IPS-11a (cell line): ENCODE measurements around the gene ETDB.
"Not testable (repeated sequence)": the region's sequence is repeated elsewhere in the genome, so short reads cannot be mapped to it uniquely, and the experiment has no call there.

ENCODE experiments used
- H3K4me3 ChIP-seq: one replicate; pipeline ENCODE4 v1.5.1; 2013; ENCODE audit warnings: low read depth, low read length, control low read depth

ETDB gene

GRCh38 chrX:135120056-135120576 lies at the start of gene ETDB:
TSS of gene ETDB (minus strand) at chrX:135120526. CDS start at chrX:135119261, 1,265 bp downstream.
- H3K4me3 ChIP-seq, result not testable (repeated sequence)

GRCh38 chrX:135169534-135169933 lies 49.2 kb upstream of the ETDB start:
- H3K4me3 ChIP-seq, result not testable (repeated sequence)

GRCh38 chrX:135168486-135168885 lies 48.2 kb upstream of the ETDB start:
- H3K4me3 ChIP-seq, result no peak overlapping the region

GRCh38 chrX:135154688-135155087 lies 34.4 kb upstream of the ETDB start:
- H3K4me3 ChIP-seq, result not testable (repeated sequence)

- H3K4me3 ChIP-seq, result not testable (repeated sequence)
These were observed 5.8 kb upstream of the ETDB start for GRCh38 chrX:135126145-135126544.

- not testable (repeated sequence) for H3K4me3 ChIP-seq
These were observed 4.3 kb downstream of the ETDB start for GRCh38 chrX:135116064-135116463.

DNA sequence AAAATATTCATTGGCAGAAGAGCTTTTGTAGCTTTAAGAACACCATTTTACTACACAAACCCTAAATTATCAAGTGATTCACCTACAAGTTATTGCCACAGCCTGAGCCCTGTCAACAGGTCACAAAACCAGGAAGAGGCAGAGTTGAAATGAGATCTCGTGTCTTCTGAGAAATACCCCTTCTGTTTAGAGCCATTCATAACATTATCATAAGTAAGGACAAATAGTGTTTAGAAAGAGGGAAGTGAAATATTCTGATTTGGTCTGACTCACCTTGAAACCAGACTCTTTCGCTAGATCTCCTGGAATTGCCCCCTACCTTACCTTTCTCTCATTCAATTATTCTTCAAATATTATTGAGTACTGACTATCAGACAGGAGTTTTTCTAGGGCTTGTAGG lies 5.9 kb downstream of the ETDB start:
- H3K4me3 ChIP-seq, result no peak overlapping the region

- no peak overlapping the region for H3K4me3 ChIP-seq
These were observed 7.6 kb downstream of the ETDB start for GRCh38 chrX:135112743-135113142.

- H3K4me3 ChIP-seq, result no peak overlapping the region
These were observed 8.1 kb downstream of the ETDB start for GRCh38 chrX:135112096-135112729.

DNA sequence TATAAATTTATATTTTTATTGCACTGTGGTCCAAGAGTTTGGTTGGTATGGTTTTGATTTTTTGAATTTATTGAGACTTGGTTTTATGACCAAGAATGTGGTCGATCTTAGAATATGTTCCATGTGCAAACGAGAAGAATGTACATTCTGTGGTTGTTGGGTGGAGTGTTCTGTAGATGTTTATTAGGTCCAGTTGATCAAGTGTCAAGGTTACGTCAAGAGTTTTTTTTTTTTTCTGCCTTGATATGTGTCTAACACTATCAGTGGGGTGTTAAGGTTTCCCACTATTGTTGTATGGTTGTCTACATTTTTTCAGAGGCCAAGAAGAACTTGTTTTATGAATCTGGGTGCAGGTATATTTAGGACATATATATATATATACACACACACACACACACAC lies 10.8 kb downstream of the ETDB start:
- no peak overlapping the region for H3K4me3 ChIP-seq

DNA sequence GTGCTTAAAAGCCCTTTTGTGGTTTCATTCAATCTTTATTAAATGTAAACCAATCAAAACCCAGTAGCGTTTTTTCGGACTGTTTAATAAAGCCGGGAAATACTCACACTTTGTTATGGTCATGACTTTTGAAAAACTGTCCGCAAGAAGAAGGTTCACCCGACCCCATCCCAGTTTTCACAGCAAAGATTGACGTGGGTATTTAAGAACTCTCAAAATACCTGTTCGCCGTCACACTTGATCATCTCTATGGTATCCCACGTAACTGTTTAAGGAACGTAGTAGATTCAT lies 20.9 kb downstream of the ETDB start:
- H3K4me3 ChIP-seq, result no peak overlapping the region

- peak overlapping the region; percentile 18 for H3K4me3 ChIP-seq
These were observed 23.1 kb downstream of the ETDB start for GRCh38 chrX:135097196-135097744.

DNA sequence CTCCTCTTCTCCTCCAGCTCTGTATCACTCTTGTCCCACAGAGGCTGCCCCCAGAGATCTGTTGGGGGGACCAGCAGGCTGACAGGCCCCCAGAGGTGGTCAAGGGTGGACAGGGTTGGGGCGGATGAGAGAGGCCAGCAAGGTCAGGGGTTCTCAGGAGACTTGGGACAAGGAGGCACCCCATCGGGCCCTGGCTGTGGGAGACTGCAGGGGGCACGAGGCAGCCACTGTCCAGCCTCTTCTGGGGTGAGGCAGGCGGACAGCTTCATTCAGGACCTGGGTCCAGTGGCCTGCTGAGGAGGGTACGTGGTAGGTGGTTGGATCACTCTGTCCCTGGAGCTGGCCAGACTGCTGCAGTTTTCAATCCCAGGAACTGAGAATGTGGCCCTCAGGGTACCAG lies 24.6 kb downstream of the ETDB start:
- no peak overlapping the region for H3K4me3 ChIP-seq

DNA sequence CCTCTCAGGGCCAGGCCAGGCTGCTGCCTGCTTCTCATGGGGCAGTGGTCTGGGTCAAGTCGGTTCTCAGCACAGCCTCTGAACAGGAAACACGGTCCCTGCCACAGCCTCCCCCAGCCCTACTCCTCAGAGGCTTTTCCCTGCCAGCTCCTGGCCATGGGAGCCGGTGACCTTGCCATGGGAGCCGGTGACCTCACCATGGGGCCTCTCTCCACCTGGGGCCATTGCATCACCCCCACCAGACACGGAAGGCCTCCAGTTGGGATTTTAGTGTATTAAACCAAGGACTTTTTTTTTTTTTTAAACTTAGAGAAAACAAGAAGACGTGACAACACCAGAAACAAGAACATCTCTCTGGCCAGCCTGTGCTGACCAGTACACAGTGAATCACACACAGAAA lies 25.6 kb downstream of the ETDB start:
- no peak overlapping the region for H3K4me3 ChIP-seq

- no peak overlapping the region for H3K4me3 ChIP-seq
These were observed 31.2 kb downstream of the ETDB start for GRCh38 chrX:135089126-135089525.

- no peak overlapping the region for H3K4me3 ChIP-seq
These were observed 32.5 kb downstream of the ETDB start for GRCh38 chrX:135087867-135088266.

GRCh38 chrX:135086197-135086854 lies 34.0 kb downstream of the ETDB start:
- no peak overlapping the region for H3K4me3 ChIP-seq

DNA sequence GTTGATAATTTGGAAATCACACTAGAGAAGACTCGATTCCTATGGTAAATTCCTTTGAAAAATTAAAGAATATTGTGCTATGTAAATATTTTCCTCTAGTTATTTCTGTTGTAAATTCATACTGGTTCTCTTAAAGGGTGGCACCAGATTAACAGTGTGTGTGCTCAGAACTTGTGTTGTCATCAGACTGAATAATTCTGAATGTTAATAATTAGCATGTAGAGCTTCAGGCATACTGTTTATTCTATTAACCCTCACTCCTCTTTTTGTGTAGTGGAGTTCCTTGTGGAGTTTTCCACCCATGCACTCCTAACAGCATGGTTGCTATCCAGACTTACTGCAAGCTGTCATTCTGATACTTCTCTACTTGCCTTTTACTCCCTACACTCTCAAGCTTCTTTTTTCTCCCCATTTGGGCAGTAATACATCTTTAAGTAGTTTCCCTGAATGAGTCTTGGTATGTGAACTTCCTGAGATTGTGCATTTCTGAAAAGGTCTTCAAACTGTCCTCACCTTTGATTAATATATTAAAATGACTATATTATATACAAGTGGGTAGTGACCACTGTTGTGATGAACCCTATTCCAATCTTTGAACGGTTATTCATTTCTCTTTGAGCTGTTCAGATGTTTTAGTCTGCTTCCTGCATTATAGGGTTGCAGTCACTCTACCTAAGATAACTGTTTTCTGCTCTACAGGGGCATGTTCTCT lies 38.5 kb downstream of the ETDB start:
- H3K4me3 ChIP-seq, result no peak overlapping the region
